K562 (cell line): Measurements from ENCODE around the gene ZBTB48. TPM values are rescaled to one million over a fixed set of nuclear protein-coding genes. Genes with fewer than 3 reads are reported as not detected.

ENCODE experiments used
- CBFB ChIP-seq: sonication (generic); formaldehyde crosslinking; IDR thresholded peaks from 2 replicates; pipeline ENCODE4 v1.4.0; 2020; ENCODE audit warnings: mild to moderate bottlenecking, missing genetic modification reagents
- CTBP1 ChIP-seq: fragments of 450-650 bp; IDR thresholded peaks from 2 replicates; pipeline ENCODE4 v1.6.1; 2016; ENCODE audit warnings: borderline replicate concordance
- EP300 ChIP-seq: IDR thresholded peaks from 2 replicates; pipeline ENCODE4 v1.6.1; 2012; ENCODE audit warnings: low read length, improper control_type of control experiment
- JUNB ChIP-seq: fragments of 450-650 bp; formaldehyde crosslinking; conservative IDR thresholded peaks from 2 replicates; pipeline ENCODE4 v1.4.0; 2020; ENCODE audit warnings: mild to moderate bottlenecking
- MED1 ChIP-seq: sonication (generic); formaldehyde crosslinking; IDR thresholded peaks from 2 replicates; pipeline ENCODE4 v1.8.1; 2023; ENCODE audit warnings: missing genetic modification reagents, borderline replicate concordance
- POLR2G ChIP-seq: fragments of 200-400 bp; formaldehyde crosslinking; IDR thresholded peaks from 2 replicates; pipeline ENCODE4 v1.6.1; 2017; ENCODE audit warnings: low read depth, mild to moderate bottlenecking, antibody characterized with exemption, low read length, moderate library complexity
- RBM25 ChIP-seq: fragments of 200-400 bp; formaldehyde crosslinking; IDR thresholded peaks from 2 replicates; pipeline ENCODE4 v1.6.1; 2018; ENCODE audit warnings: low read length, low read depth, moderate library complexity; ENCODE audit not compliant: severe bottlenecking
- SLC30A9 ChIP-seq: fragments of 250-450 bp; sonication (Bioruptor Pico); IDR thresholded peaks from 2 replicates; pipeline ENCODE4 v1.8.0; 2022; ENCODE audit warnings: mild to moderate bottlenecking, moderate library complexity
- TAF9B ChIP-seq: fragments of 450-650 bp; IDR thresholded peaks from 2 replicates; pipeline ENCODE4 v1.6.1; 2018; ENCODE audit warnings: mild to moderate bottlenecking; ENCODE audit not compliant: partially characterized antibody
- XRCC4 ChIP-seq: IDR thresholded peaks from one replicate; pipeline ENCODE4 v1.6.1; 2011; ENCODE audit not compliant: insufficient read depth, insufficient read length; ENCODE audit errors: extremely low read depth
- ZNF165 ChIP-seq: fragments of 250-450 bp; sonication (Bioruptor Pico); IDR thresholded peaks from 2 replicates; pipeline ENCODE4 v1.4.0; 2020; ENCODE audit warnings: borderline replicate concordance
- ZNF274 ChIP-seq: IDR thresholded peaks from 2 replicates; pipeline ENCODE4 v1.6.1; 2011; ENCODE audit warnings: low read depth, mild to moderate bottlenecking, low read length, moderate library complexity, borderline replicate concordance
- ZNF316 ChIP-seq: fragments of 450-650 bp; IDR thresholded peaks from 2 replicates; pipeline ENCODE4 v1.6.1; 2016
- polyA plus RNA-seq, 8 experiments: library from polyadenylated mRNA; depleted of rRNA in 4 of 8; stranded (reverse) in 5 of 8; unstranded in 3 of 8; fragments of >200 nt; fragmentation: Nextera tagmentation in 2 of 8; fragmentation: Illumina TruSeq in 1 of 8; extraction: Ambion mirVana in 2 of 8; extraction: Trizol in 1 of 8; gene quantifications; 2 replicates each; pipeline versions ENCODE4 v1.2.1 to v1.2.3, GENCODE V29; 2011 to 2014; ENCODE audit warnings: inconsistent platforms in 1 of 8, missing spikeins in 1 of 8
- total RNA-seq, 7 experiments: library from RNA; depleted of rRNA in 6 of 7; stranded (reverse); fragments of >200 nt in 6 of 7; fragmentation: Illumina TruSeq in 2 of 7; extraction: Trizol in 2 of 7; gene quantifications; 2 replicates each; pipeline versions ENCODE4 v1.2.1 to v1.2.3, GENCODE V29; 2011 to 2021; ENCODE audit warnings: low replicate concordance in 1 of 7
- TF ChIP-seq, protein P1 (sequence below): fragments of 200-400 bp; formaldehyde crosslinking; IDR thresholded peaks from 2 replicates; pipeline ENCODE4 v1.6.1; 2017; ENCODE audit warnings: mild to moderate bottlenecking, low read depth, low read length, moderate library complexity
- TF ChIP-seq, protein P2 (sequence below): fragments of 450-650 bp; formaldehyde crosslinking; IDR thresholded peaks from 2 replicates; pipeline ENCODE4 v1.4.0; 2020; ENCODE audit warnings: mild to moderate bottlenecking, moderate library complexity
- TF ChIP-seq, protein P3 (sequence below): fragments of 250-450 bp; sonication (Bioruptor Pico); IDR thresholded peaks from 2 replicates; pipeline ENCODE4 v1.9.0; 2021; ENCODE audit warnings: mild to moderate bottlenecking, inconsistent platforms
- TF ChIP-seq, protein P4 (sequence below): IDR thresholded peaks from 2 replicates; pipeline ENCODE4 v1.6.1; 2011; ENCODE audit warnings: borderline replicate concordance, low read depth, mild to moderate bottlenecking, moderate library complexity, low read length; ENCODE audit not compliant: insufficient read depth, poor library complexity, severe bottlenecking
- TF ChIP-seq, protein P5 (sequence below): fragments of 250-450 bp; sonication (Bioruptor Pico); IDR thresholded peaks from 2 replicates; pipeline ENCODE4 v1.8.0; 2021; ENCODE audit warnings: moderate library complexity, mild to moderate bottlenecking, inconsistent platforms

ZBTB48 gene
- total and polyA plus RNA-seq, 9 of the 15 experiments (the other 6 are each of a cell fraction or from before 2014, with no cell fraction given), result 1.9 to 66.9 (median 29.5) TPM

DNA sequence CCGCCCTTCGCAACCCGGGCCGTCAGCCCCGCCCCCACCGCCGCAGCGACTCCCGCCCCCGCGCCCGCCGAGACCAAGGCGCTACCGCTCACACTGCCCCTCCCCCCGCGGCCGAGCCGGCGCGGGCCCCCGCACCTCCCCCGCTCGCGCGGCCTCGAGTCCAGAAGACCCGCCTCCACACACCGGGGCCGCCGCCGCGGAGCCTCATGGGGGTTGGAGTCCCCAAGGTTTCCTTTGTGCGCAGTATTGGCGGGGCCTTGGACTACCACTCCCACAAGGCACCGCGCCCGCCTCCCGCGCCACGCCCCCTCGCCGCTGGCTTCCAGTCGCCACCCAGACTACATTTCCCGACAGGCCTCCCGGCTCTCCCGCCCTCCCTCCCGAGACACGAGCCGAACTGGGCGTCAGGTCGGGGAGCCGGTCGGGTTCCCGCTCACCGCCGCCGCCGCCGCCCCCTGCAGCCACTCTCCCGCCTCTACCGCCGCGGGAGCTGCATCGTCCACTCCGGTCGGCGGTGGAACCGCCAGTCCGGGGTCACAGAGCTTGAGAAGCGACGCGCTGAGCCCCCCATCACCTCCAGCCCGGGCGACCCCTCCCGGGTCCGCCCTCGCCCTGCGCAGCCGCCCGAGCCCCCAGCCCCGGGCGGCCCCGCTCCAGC lies 33.7 kb downstream of the ZBTB48 start, which contains the start of gene PHF13 (continued):
- TF ChIP-seq, protein P1, sequence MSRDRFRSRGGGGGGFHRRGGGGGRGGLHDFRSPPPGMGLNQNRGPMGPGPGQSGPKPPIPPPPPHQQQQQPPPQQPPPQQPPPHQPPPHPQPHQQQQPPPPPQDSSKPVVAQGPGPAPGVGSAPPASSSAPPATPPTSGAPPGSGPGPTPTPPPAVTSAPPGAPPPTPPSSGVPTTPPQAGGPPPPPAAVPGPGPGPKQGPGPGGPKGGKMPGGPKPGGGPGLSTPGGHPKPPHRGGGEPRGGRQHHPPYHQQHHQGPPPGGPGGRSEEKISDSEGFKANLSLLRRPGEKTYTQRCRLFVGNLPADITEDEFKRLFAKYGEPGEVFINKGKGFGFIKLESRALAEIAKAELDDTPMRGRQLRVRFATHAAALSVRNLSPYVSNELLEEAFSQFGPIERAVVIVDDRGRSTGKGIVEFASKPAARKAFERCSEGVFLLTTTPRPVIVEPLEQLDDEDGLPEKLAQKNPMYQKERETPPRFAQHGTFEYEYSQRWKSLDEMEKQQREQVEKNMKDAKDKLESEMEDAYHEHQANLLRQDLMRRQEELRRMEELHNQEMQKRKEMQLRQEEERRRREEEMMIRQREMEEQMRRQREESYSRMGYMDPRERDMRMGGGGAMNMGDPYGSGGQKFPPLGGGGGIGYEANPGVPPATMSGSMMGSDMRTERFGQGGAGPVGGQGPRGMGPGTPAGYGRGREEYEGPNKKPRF, result no peak
- no peak for TF ChIP-seq EP300
- no peak for TF ChIP-seq TAF9B
- TF ChIP-seq RBM25, result no peak
- TF ChIP-seq ZNF165 (CRISPR knock-in tag), result no peak
- TF ChIP-seq MED1, result no peak
- TF ChIP-seq XRCC4, result no peak
- no peak for TF ChIP-seq JUNB
- no peak for TF ChIP-seq SLC30A9 (CRISPR knock-in tag)
- TF ChIP-seq CTBP1, result no peak
- no peak for TF ChIP-seq CBFB
- TF ChIP-seq, protein P2, sequence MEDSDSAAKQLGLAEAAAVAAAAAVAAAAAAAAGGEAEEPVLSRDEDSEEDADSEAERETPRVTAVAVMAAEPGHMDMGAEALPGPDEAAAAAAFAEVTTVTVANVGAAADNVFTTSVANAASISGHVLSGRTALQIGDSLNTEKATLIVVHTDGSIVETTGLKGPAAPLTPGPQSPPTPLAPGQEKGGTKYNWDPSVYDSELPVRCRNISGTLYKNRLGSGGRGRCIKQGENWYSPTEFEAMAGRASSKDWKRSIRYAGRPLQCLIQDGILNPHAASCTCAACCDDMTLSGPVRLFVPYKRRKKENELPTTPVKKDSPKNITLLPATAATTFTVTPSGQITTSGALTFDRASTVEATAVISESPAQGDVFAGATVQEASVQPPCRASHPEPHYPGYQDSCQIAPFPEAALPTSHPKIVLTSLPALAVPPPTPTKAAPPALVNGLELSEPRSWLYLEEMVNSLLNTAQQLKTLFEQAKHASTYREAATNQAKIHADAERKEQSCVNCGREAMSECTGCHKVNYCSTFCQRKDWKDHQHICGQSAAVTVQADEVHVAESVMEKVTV (CRISPR knock-in tag), result peak; percentile 70; the same call in 1 of the 2 replicates
- no peak for TF ChIP-seq ZNF274
- TF ChIP-seq, protein P3, sequence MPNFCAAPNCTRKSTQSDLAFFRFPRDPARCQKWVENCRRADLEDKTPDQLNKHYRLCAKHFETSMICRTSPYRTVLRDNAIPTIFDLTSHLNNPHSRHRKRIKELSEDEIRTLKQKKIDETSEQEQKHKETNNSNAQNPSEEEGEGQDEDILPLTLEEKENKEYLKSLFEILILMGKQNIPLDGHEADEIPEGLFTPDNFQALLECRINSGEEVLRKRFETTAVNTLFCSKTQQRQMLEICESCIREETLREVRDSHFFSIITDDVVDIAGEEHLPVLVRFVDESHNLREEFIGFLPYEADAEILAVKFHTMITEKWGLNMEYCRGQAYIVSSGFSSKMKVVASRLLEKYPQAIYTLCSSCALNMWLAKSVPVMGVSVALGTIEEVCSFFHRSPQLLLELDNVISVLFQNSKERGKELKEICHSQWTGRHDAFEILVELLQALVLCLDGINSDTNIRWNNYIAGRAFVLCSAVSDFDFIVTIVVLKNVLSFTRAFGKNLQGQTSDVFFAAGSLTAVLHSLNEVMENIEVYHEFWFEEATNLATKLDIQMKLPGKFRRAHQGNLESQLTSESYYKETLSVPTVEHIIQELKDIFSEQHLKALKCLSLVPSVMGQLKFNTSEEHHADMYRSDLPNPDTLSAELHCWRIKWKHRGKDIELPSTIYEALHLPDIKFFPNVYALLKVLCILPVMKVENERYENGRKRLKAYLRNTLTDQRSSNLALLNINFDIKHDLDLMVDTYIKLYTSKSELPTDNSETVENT, result no peak
- TF ChIP-seq ZNF316, result no peak
- TF ChIP-seq, protein P4, sequence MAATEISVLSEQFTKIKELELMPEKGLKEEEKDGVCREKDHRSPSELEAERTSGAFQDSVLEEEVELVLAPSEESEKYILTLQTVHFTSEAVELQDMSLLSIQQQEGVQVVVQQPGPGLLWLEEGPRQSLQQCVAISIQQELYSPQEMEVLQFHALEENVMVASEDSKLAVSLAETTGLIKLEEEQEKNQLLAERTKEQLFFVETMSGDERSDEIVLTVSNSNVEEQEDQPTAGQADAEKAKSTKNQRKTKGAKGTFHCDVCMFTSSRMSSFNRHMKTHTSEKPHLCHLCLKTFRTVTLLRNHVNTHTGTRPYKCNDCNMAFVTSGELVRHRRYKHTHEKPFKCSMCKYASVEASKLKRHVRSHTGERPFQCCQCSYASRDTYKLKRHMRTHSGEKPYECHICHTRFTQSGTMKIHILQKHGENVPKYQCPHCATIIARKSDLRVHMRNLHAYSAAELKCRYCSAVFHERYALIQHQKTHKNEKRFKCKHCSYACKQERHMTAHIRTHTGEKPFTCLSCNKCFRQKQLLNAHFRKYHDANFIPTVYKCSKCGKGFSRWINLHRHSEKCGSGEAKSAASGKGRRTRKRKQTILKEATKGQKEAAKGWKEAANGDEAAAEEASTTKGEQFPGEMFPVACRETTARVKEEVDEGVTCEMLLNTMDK, result no peak
- peak; percentile 86 for TF ChIP-seq POLR2G
- TF ChIP-seq, protein P5, sequence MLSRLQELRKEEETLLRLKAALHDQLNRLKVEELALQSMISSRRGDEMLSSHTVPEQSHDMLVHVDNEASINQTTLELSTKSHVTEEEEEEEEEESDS (CRISPR knock-in tag), result no peak
